GM10847 (cell line): ENCODE results near the gene ANKRD49.

Experiments
- POLR2A ChIP-seq: IDR thresholded peaks from 2 replicates; pipeline ENCODE4 v1.6.1; 2011; ENCODE audit not compliant: insufficient read length; ENCODE audit errors: extremely low read depth

Gene ANKRD49, protein sequence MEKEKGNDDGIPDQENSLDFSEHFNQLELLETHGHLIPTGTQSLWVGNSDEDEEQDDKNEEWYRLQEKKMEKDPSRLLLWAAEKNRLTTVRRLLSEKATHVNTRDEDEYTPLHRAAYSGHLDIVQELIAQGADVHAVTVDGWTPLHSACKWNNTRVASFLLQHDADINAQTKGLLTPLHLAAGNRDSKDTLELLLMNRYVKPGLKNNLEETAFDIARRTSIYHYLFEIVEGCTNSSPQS

DNA sequence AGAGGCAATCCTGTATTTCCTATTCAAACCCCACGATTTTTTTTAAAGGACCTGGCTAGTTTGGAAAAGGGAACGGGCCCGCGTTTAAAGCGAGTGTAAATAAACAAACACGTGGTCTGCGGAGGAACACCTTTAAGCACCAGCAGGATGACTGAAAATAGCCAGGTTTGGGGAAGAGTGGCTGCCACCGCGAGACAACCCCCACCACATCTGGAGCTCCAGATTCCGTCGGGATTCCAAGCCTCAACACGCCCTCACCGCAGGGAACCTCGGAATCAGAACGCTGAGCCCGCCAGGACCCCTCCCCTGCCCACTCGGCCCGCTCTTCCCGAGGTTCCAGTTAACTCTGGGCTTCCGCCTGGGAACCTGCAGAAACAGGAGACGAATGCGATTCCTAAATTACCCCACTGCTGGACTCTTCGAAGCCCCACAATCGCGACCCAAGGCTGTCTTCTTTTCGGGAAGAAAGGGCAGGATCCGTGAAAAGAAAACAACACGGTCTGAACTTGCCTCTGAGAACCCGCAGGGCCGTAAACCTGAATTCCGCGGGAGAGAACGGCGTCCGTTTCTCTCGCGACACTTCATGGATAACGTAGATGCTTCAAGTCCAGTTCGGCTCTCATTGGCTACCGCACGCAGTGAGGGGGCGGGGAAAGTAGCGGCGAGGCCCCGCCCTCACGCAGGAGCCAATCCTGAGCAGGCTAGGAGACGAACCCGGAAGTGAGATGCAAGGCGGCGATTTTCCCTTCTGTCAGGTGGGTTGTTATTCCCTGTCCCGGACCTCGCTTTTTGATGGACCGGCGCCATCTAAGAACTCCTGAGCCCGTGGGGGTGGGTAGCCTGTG is at the start of gene ANKRD49, which contains the start of gene MRE11:
Gene ANKRD49 (plus strand): TSS at position 704 of the 845 bp plus-strand sequence. CDS start 2,710 bp downstream, outside the sequence.
Gene MRE11 (minus strand): TSS at position 564 of the 845 bp plus-strand sequence. CDS start 1,043 bp downstream, outside the sequence.
- TF ChIP-seq POLR2A, result no peak

DNA sequence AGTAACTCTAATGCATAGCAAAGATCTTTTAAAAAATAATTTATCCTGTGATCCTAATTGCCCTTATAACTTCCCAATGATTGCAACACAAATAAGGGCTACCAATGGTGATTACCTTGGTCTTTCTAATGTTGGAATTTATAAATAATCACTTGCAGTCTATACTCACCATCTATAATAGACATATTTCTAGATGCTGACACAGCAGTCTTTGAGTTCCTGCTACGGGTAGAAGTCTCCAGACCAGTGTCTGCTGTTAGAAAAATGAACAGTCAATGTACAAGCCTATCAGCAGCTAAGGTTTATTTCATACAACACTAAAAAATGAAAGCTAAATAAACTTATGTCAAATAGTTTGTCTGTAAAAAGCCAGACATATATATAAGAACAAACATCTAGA is 48.1 kb upstream of the ANKRD49 start:
- TF ChIP-seq POLR2A, result no peak

DNA sequence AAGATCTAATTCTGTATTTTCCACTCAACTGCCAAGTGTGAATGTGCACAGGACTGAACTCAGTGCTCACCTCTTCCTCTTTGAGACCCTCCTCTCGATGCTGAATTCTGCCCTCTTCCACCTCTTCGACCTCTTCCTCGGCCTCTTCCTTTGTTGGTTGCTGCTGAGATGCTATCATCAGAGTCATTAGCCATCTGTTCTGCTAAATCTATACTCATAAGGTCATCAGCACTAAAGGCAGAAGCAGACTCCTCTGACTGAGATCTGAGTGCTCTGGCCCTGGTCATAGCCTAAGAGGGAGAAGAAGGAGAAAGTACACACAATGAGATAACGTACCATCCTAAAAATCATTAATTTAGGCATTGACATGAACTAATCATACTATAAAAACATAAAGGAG is 46.6 kb upstream of the ANKRD49 start:
- TF ChIP-seq POLR2A, result no peak

DNA sequence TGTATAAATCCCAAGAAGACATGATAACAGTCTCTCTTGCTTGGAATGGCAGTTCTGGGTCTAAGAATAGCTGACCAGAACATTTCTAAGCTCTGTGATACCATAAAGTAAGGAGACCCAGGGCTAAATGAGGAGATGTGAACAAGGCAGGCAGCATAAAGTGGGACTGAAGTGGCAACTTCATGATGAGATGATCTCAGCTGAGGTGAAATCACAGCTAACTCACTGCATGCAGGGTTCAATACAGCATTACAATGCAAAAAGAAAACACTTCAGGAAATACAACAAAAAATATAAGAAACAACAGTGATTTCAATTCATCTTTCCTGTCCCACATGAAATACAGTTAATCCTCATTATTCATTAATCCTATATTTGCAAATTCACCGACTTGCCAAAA is 44.8 kb upstream of the ANKRD49 start:
- TF ChIP-seq POLR2A, result no peak

DNA sequence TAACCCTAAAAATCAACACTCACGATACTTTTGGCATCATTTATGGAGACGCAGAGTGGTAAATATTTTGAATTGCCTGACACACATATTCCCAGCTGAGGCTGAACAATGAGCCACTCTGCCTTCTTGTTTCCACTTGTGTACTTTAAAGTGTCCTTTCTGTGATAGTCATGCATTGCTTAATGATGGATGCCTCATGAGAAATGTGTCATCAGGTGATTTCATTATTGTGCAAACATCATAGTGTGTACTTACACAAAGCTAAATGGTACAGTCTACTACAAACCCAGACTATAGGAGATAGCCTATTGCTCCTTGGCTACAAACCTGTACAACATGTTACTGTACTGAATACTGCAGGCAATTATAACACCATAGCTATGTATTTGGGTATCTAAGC is 44.3 kb upstream of the ANKRD49 start:
- TF ChIP-seq POLR2A, result no peak

DNA sequence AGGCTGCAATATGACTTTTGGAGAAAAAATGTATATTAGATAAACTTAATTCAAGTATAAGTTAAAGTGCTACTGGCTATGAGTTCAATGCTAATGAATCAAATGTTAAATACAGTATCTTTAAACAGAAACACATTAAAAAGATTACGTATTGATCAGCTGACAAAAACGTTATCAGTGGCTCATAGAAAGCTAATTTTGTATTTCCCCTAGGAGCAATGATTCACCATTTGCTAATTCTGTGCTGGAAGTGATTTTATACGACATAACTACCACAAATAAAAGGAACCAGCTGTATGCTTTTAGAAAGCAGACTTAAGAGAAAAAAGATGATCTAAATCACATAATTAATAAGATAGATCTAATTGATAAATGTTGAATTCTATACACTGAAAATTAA is 43.7 kb upstream of the ANKRD49 start:
- no peak for TF ChIP-seq POLR2A

DNA sequence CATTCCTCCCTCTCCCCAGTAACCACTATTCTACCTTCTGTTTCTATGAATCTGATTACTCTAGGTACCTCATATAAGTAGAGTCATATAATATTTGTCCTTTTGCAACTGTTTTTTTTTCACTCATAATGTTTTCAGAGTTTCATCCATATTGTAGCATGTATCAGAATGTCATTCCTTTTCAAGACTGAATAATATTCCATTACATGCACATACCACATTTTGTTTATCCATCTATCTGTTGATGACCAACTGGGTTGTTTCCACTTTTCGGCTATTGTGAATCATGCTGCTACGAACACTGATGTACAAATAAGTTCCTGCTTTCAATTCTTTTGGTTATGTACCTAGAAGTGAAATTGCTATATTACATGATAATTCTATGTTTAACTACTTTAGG is 40.8 kb upstream of the ANKRD49 start:
- no peak for TF ChIP-seq POLR2A

DNA sequence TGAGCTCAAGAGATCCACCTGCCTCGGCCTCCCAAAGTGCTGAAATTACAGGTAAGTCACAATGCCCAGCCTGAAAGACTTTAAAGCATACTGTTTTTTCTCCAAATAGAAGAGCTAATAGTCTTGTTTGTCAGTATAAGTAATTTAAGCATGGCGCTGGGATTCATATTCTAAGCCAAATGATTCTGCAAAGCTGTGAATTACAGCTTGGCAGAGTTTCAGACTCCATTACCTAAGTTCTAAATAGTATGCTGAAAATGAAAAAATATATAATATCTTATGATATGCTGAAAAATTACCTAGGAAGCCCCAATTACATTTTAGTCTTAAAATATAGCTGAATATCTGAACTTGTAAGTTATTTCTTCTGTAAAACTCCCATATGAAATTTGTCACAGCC is 39.5 kb upstream of the ANKRD49 start:
- no peak for TF ChIP-seq POLR2A

DNA sequence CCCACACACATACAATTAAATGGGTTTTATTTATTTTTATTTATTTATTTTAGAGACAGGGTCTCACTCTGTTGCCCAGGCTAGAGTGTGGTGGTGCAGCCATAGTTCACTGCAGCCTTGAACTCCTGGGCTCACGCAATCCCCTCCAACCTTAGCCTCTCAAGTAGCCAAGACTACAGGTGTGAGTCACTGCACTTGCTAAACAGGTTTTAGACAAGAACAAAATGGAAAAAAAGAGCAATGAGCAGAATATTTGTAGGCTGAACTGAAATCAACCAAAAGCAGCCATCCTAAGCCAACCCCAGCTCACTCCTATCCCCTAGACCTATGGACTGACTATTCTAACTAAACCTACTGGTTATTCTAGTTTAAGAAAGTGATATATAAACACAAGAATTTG is 37.9 kb upstream of the ANKRD49 start:
- no peak for TF ChIP-seq POLR2A

DNA sequence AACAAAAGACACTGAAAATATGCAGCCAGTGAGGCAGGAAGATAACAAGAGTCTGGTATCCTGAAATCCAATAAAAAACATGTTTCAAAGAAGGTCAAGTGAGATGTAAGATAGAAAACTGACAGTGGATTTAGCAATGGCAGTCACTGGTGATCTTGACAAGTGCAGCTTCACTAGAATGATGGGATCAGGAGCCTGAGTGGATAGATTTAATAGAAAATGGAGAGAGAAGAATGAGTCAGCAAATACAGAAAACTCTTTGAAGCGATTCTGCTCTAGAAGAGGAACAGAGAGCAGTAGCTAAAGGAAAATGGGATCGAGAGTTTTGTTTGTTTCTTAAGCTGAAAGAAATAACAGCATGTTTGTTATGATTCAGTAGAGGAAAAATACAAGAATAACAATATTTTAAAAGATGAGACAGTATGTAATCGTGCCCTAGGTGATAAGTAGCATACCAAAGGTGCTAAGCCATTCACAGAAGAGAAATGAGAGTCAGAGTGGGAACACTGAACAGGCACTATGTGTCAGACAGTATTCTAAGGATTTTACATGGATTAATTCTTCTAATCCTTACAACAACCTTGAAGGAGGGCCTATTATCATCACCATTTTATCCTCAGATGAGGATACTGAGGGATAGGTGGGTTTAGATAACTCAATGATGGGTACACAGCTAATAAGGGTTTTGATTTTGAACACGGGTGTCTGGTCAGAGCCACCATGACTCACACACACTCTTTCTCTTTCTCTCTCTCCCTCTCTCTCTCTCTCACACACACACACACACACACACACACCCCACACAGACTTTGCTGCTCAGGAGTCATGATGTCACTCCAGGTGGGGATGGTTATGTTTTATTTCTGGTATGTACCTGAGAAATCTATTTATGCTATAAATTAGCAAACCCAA is 36.4 kb upstream of the ANKRD49 start:
- no peak for TF ChIP-seq POLR2A

DNA sequence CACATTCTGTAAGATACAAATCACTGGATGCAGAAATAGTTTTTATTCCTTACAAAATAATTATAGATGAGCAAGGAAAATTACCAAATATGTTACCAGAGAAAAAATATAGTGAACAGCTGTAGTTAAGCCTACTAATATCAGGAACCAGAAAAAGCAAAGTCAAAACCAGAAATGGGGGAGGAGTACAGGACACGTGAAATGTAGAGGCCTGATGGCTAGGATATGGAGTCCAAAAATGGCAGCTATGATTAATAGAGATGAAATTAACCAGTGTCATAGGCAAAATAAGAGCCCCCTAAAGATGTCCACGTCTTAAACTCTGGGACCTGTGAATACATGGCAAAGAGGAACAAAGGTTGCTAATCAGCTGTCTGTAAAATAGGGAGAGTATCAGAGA is 34.2 kb upstream of the ANKRD49 start:
- TF ChIP-seq POLR2A, result no peak

DNA sequence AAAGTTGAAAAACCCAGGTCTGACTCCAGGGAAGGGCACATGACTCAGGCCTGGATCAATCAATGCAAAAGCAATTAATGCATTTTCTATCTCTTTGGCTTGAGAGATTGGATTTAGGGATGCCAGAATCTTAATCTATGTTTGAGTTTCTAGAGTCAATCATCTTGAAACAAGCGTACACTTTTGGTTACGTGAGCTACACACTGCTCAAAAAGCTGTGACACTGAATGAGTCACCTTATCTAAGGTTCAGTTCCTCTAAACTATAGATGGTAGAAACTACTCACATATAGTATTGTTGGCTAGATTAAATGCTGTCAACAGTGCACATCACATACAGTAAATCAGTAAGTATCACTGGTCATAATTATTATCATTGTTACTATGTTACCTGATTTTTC is 24.4 kb upstream of the ANKRD49 start:
- TF ChIP-seq POLR2A, result no peak

DNA sequence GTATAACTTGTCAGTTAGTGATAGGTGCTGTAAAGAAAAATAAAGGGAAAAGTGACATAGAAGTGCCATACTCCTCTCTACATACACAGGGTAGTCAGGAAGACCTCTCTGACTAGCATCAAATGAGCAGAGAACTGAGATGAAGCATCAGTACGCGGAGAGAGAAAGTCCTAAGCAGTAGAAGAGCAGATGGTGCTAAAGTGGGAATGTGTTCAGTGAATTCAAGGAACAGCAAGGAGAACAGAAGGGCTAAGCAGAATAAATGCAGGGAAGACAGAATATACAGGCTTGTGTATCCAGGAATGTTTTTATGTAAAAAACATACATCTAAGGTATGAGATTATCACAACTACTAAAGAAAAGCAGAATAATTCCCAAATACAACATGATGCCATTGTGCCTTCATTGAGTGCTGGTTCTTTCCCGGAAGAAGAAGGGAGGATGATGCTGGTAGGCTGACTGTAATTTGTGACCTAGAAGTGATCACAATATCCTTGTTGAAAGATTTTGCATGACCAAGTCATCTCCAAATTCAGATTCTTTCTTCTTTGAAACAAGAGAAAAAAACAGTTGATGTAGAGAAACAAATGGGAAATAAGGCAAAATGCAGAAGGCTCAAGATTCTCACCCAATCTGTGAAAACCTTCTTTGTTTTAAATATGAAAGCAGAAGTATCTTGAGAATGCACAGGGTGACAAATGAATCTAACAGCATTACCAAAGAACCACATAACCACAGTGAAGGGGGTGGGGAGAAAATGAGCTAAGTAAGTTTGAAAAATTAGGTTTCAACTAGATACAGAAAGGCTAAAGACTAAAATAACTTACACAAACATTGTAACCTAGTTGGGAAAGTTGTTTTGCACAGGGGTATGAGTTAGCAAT is 20.6 kb upstream of the ANKRD49 start:
- TF ChIP-seq POLR2A, result no peak

DNA sequence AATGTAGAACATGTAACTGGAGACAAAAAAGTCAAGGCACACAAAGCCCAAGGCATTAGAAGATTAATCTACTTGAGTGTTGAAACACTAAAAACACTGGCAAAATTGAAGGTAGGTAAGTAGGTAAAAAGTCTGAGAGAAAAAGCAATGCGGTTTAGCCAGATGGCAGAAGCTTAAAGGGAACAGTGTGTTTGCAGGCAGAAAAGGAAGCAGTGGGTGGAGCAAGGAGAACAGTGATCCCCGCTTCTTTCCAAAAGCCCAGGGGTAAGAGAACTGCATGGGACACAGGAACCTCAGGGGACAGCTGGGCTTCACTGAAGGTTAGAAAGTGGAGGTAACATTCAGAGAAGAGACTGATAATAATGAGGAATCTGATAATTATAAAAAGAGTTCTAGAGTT is 16.2 kb upstream of the ANKRD49 start:
- no peak for TF ChIP-seq POLR2A
